DND-41 (cell line): ENCODE results near the gene ANO2.

ENCODE experiments used
- ATAC-seq: fragments of 200-7000 bp; cut with Tn5 transposase; 3 replicates; pipeline ENCODE4 v1.9.1; 2021; ENCODE audit warnings: low read depth; ENCODE audit not compliant: insufficient read depth
- DNase-seq: peaks from one replicate; pipeline ENCODE4 v3.0.0-alpha.2; 2020
- H2AFZ ChIP-seq: 2 replicates; pipeline ENCODE4 v1.6.0; 2012; ENCODE audit warnings: low read depth, low read length
- H3K27ac ChIP-seq: 2 replicates; pipeline ENCODE4 v1.5.1; 2012; ENCODE audit warnings: low read length, inconsistent platforms
- H3K27me3 ChIP-seq: fragments of 200-600 bp; sonication (generic); 2 replicates; pipeline ENCODE4 v1.6.0; 2012; ENCODE audit warnings: low read length, mild to moderate bottlenecking, inconsistent platforms; ENCODE audit not compliant: insufficient read depth, poor library complexity
- H3K36me3 ChIP-seq: 2 replicates; pipeline ENCODE4 v1.5.1; 2012; ENCODE audit warnings: low read length, inconsistent platforms; ENCODE audit not compliant: insufficient read depth
- H3K4me1 ChIP-seq: 2 replicates; pipeline ENCODE4 v1.5.1; 2012; ENCODE audit warnings: mild to moderate bottlenecking, low read length; ENCODE audit not compliant: insufficient read depth
- H3K4me2 ChIP-seq: 2 replicates; pipeline ENCODE4 v1.6.0; 2012; ENCODE audit warnings: mild to moderate bottlenecking, moderate library complexity, low read length, inconsistent platforms; ENCODE audit not compliant: insufficient read depth
- H3K4me3 ChIP-seq, 2 experiments: fragments of 200-600 bp in 1 of 2; shearing (Covaris generic) in 1 of 2; 2 replicates each; pipeline ENCODE4 v1.5.1; 2012 to 2016; ENCODE audit warnings: inconsistent platforms in 2 of 2, low read length in 2 of 2, mild to moderate bottlenecking in 2 of 2, low read depth in 1 of 2, moderate library complexity in 1 of 2
- H3K79me2 ChIP-seq: 2 replicates; pipeline ENCODE4 v1.6.0; 2012; ENCODE audit warnings: low read length, inconsistent platforms; ENCODE audit not compliant: insufficient read depth
- H3K9ac ChIP-seq: 2 replicates; pipeline ENCODE4 v1.6.0; 2012; ENCODE audit warnings: low read depth, mild to moderate bottlenecking, inconsistent platforms, low read length, moderate library complexity
- H3K9me3 ChIP-seq: 2 replicates; pipeline ENCODE4 v1.5.1; 2012; ENCODE audit warnings: low read length, moderate library complexity, mild to moderate bottlenecking, inconsistent platforms; ENCODE audit not compliant: insufficient read depth, severe bottlenecking
- H4K20me1 ChIP-seq: 2 replicates; pipeline ENCODE4 v1.6.0; 2012; ENCODE audit warnings: low read length; ENCODE audit not compliant: insufficient read depth
- CTCF ChIP-seq: IDR thresholded peaks from 2 replicates; pipeline ENCODE4 v1.5.1; 2012; ENCODE audit warnings: borderline replicate concordance, low read length, moderate library complexity, mild to moderate bottlenecking; ENCODE audit not compliant: poor library complexity, severe bottlenecking; ENCODE audit errors: extremely low read depth
- EZH2 ChIP-seq: IDR thresholded peaks from 3 replicates; pipeline ENCODE4 v1.6.1; 2012; ENCODE audit warnings: borderline replicate concordance, low read depth, mild to moderate bottlenecking, moderate library complexity, low read length, inconsistent platforms; ENCODE audit not compliant: severe bottlenecking

ANO2 gene

GRCh38 chr12:5619628-5620027, 325.4 kb downstream of the ANO2 start:
- Histone ChIP-seq H3K27ac (no peak overlapping the region), H2AFZ (no peak overlapping the region), H3K4me1 (no peaks in the 10 kb centered on the region), H3K79me2 (no peaks in the 10 kb centered on the region), H3K9me3 (no peaks in the 10 kb centered on the region), H3K36me3 (no peaks in the 10 kb centered on the region), H3K9ac (no peak overlapping the region), H3K27me3 (peaks cover 9% of the 10 kb centered on the region), H4K20me1 (no peaks in the 10 kb centered on the region), H3K4me3 (no peak overlapping the region), H3K4me2 (no peak overlapping the region)
- ATAC-seq (no peak), DNase-seq (no peak)
- TF ChIP-seq EZH2, result no peak
- TF ChIP-seq CTCF, result no peak

- Histone ChIP-seq H3K36me3 (no peaks in the 10 kb centered on the region), H3K79me2 (no peaks in the 10 kb centered on the region), H3K4me3 (no peak overlapping the region), H3K9ac (no peak overlapping the region), H4K20me1 (no peaks in the 10 kb centered on the region), H3K4me2 (no peak overlapping the region), H3K4me1 (no peaks in the 10 kb centered on the region), H3K27me3 (peaks cover 14% of the 10 kb centered on the region), H3K9me3 (no peaks in the 10 kb centered on the region), H3K27ac (no peak overlapping the region), H2AFZ (no peak overlapping the region)
- DNase-seq (no peak), ATAC-seq (no peak)
- no peak for TF ChIP-seq CTCF
- no peak for TF ChIP-seq EZH2
Measured at GRCh38 chr12:5616854-5617253, 328.2 kb downstream of the ANO2 start.

DNA sequence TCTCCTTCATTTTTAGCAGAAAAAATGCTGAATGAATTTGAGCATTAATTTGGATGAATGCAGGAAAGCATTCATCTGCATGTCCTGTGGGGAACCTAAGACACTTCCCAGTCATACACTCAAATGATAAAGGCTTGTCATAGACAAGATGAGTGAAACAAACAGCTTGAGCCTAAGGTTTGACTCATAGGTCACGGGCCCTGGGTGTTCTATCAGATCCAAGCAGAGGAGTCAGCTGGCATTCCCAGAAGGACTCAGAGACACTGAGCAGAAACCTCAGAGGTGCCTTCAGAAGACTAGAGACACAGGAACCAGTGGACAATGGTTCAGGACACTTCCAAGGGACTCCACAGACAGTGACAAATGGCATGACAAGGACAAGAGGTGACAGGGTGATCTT, 329.3 kb downstream of the ANO2 start:
- Histone ChIP-seq H4K20me1 (no peaks in the 10 kb centered on the region), H3K9me3 (no peaks in the 10 kb centered on the region), H2AFZ (no peak overlapping the region), H3K27me3 (peaks cover 12% of the 10 kb centered on the region), H3K9ac (no peak overlapping the region), H3K36me3 (no peaks in the 10 kb centered on the region), H3K4me1 (no peaks in the 10 kb centered on the region), H3K4me2 (no peak overlapping the region), H3K79me2 (no peaks in the 10 kb centered on the region), H3K4me3 (no peak overlapping the region), H3K27ac (no peak overlapping the region)
- DNase-seq (no peak), ATAC-seq (no peak)
- no peak for TF ChIP-seq CTCF
- no peak for TF ChIP-seq EZH2

- no peaks in the 10 kb centered on the region for H3K4me1 ChIP-seq
- no peak overlapping the region for H3K4me3 ChIP-seq
- H2AFZ ChIP-seq, result no peak overlapping the region
- H3K9me3 ChIP-seq, result no peaks in the 10 kb centered on the region
- TF ChIP-seq EZH2 (no peak), CTCF (no peak)
- H3K79me2 ChIP-seq, result no peaks in the 10 kb centered on the region
- no peaks in the 10 kb centered on the region for H3K36me3 ChIP-seq
- no peak overlapping the region for H3K27ac ChIP-seq
- no peaks in the 10 kb centered on the region for H4K20me1 ChIP-seq
- peaks cover 9% of the 10 kb centered on the region for H3K27me3 ChIP-seq
- H3K4me2 ChIP-seq, result no peak overlapping the region
- DNase-seq, result no peak
- H3K9ac ChIP-seq, result no peak overlapping the region
- no peak for ATAC-seq
Measured at GRCh38 chr12:5614256-5614655, 330.8 kb downstream of the ANO2 start.
